Measurements from ENCODE around the gene SYPL1.

SYPL1 gene

GRCh38 chr7:106064316-106064715 lies 47.8 kb downstream of the SYPL1 start:
- Histone ChIP-seq H3K27ac (no peak overlapping the region), H3K4me1 (ENCODE audit: control insufficient read depth in 1 of 2, insufficient read depth in 1 of 2, low read depth in 1 of 2, low read length in 1 of 2) (peaks cover 5 to 6% of the 10 kb centered on the region in 2 experiments), H3K9me3 (no peaks in the 10 kb centered on the region), H3K4me3 (ENCODE audit: low read depth in 1 of 2, low read length in 1 of 2) (no peak overlapping the region), H3K27me3 (no peaks in the 10 kb centered on the region), H3K36me3 (no peaks in the 10 kb centered on the region)
- no peak for TF ChIP-seq CTCF (IDR thresholded peaks at IDR 0.05)

GRCh38 chr7:106063692-106064091 lies 48.4 kb downstream of the SYPL1 start:
- no peaks in the 10 kb centered on the region for H3K9me3 ChIP-seq
- no peaks in the 10 kb centered on the region for H3K36me3 ChIP-seq
- H3K27ac ChIP-seq: no peak overlapping the region
- no peak for TF ChIP-seq CTCF (IDR thresholded peaks at IDR 0.05)
- no peaks in the 10 kb centered on the region for H3K27me3 ChIP-seq
- no peak overlapping the region for H3K4me3 ChIP-seq (ENCODE audit: low read depth in 1 of 2, low read length in 1 of 2)
- H3K4me1 ChIP-seq (ENCODE audit: control insufficient read depth in 1 of 2, insufficient read depth in 1 of 2, low read depth in 1 of 2, low read length in 1 of 2): peaks cover 8 to 12% of the 10 kb centered on the region in 2 experiments

- TF ChIP-seq CTCF (IDR thresholded peaks at IDR 0.05): no peak
- no peaks in the 10 kb centered on the region for H3K9me3 ChIP-seq
- no peak overlapping the region for H3K4me3 ChIP-seq (ENCODE audit: low read depth in 1 of 2, low read length in 1 of 2)
- H3K27ac ChIP-seq: no peak overlapping the region
- peaks cover 2% of the 10 kb centered on the region for H3K27me3 ChIP-seq
- H3K36me3 ChIP-seq: no peaks in the 10 kb centered on the region
- peaks cover 8 to 13% of the 10 kb centered on the region in 2 experiments for H3K4me1 ChIP-seq (ENCODE audit: control insufficient read depth in 1 of 2, insufficient read depth in 1 of 2, low read depth in 1 of 2, low read length in 1 of 2)
Observed at GRCh38 chr7:106063024-106063423, 49.1 kb downstream of the SYPL1 start.

GRCh38 chr7:106062521-106062931 lies 49.6 kb downstream of the SYPL1 start:
- H3K4me3 ChIP-seq (ENCODE audit: low read depth in 1 of 2, low read length in 1 of 2): no peak overlapping the region
- H3K27me3 ChIP-seq: peaks cover 7% of the 10 kb centered on the region
- no peaks in the 10 kb centered on the region for H3K9me3 ChIP-seq
- H3K4me1 ChIP-seq (ENCODE audit: control insufficient read depth in 1 of 2, insufficient read depth in 1 of 2, low read depth in 1 of 2, low read length in 1 of 2): peaks cover 8 to 13% of the 10 kb centered on the region in 2 experiments
- no peak overlapping the region for H3K27ac ChIP-seq
- no peaks in the 10 kb centered on the region for H3K36me3 ChIP-seq
- TF ChIP-seq CTCF (IDR thresholded peaks at IDR 0.05): no peak

- Histone ChIP-seq H3K4me1 (ENCODE audit: control insufficient read depth in 1 of 2, insufficient read depth in 1 of 2, low read depth in 1 of 2, low read length in 1 of 2) (peaks cover 8 to 13% of the 10 kb centered on the region in 2 experiments), H3K4me3 (ENCODE audit: low read depth in 1 of 2, low read length in 1 of 2) (no peak overlapping the region), H3K27ac (no peak overlapping the region), H3K9me3 (no peaks in the 10 kb centered on the region), H3K27me3 (peaks cover 12% of the 10 kb centered on the region), H3K36me3 (no peaks in the 10 kb centered on the region)
- no peak for TF ChIP-seq CTCF (IDR thresholded peaks at IDR 0.05)
Observed at GRCh38 chr7:106062006-106062405, 50.1 kb downstream of the SYPL1 start.

All from neutrophil (primary cell).